Ishikawa (cell line): Measurements from ENCODE around the gene MALT1.

Source experiments
- CEBPB ChIP-seq: IDR thresholded peaks from 2 replicates; pipeline ENCODE4 v1.6.1; 2012
- CREB1 ChIP-seq: IDR thresholded peaks from 2 replicates; pipeline ENCODE4 v1.6.1; 2012; ENCODE audit warnings: low read depth
- EGR1 ChIP-seq: IDR thresholded peaks from 2 replicates; pipeline ENCODE4 v1.6.1; 2012
- EP300 ChIP-seq: IDR thresholded peaks from 2 replicates; pipeline ENCODE4 v1.6.1; 2012; ENCODE audit warnings: borderline replicate concordance
- FOXM1 ChIP-seq: IDR thresholded peaks from 2 replicates; pipeline ENCODE4 v1.6.1; 2012; ENCODE audit warnings: low read depth, borderline replicate concordance
- NFIC ChIP-seq: IDR thresholded peaks from 2 replicates; pipeline ENCODE4 v1.6.1; 2012
- RAD21 ChIP-seq: IDR thresholded peaks from 2 replicates; pipeline ENCODE4 v1.6.1; 2012; ENCODE audit warnings: low read depth
- TAF1 ChIP-seq: IDR thresholded peaks from 2 replicates; pipeline ENCODE4 v1.6.1; 2012; ENCODE audit warnings: low read depth, mild to moderate bottlenecking
- TCF12 ChIP-seq: IDR thresholded peaks from 2 replicates; pipeline ENCODE4 v1.6.1; 2012; ENCODE audit warnings: low read depth
- TEAD4 ChIP-seq: IDR thresholded peaks from 2 replicates; pipeline ENCODE4 v1.6.1; 2012
- YY1 ChIP-seq: IDR thresholded peaks from 2 replicates; pipeline ENCODE4 v1.6.1; 2012; ENCODE audit warnings: low read depth
- ZBTB7A ChIP-seq: IDR thresholded peaks from 2 replicates; pipeline ENCODE4 v1.6.1; 2012; ENCODE audit warnings: low read depth
- TF ChIP-seq, protein P1 (sequence below): IDR thresholded peaks from 2 replicates; pipeline ENCODE4 v1.6.1; 2012; ENCODE audit warnings: low read depth, mild to moderate bottlenecking
- TF ChIP-seq, protein P2 (sequence below): IDR thresholded peaks from 2 replicates; pipeline ENCODE4 v1.6.1; 2012
- TF ChIP-seq, protein P3 (sequence below): IDR thresholded peaks from 2 replicates; pipeline ENCODE4 v1.6.1; 2012

Gene MALT1

DNA sequence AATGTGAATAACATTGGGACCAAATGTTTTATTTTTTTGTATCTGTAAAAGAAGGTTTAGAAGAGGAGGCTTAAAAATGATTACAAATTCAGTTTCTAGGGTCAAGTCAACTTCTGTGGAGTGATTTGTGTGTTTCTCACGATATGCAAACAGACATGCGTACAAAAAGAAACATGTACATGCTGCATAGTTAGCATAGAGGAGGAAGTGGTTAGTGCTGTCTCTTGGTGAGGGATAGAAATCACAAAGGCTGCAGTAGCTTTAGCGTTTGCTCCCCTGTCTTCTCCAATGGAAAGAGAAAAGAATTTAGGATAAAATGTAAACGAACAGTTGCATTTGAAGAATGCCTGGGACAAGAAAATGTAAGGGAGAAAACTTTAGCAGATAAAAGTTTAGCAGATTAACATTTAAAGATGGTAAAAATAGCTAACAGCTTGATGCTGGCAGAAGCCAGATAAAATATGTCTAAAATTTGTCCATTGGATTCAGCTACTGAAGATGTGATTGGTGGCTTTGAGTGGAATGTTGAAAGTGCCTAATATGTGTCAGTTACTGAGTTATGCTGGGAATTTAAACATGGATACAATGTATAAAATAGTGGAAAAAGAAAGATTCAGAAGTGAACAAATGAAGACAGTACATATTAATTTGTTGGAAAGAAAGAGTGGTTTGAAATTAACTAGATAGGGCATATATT lies 44.9 kb downstream of the MALT1 start:
- TF ChIP-seq EGR1, result no peak
- TF ChIP-seq TEAD4, result no peak
- TF ChIP-seq RAD21, result no peak
- TF ChIP-seq CREB1, result no peak
- TF ChIP-seq YY1, result no peak
- TF ChIP-seq, protein P1, sequence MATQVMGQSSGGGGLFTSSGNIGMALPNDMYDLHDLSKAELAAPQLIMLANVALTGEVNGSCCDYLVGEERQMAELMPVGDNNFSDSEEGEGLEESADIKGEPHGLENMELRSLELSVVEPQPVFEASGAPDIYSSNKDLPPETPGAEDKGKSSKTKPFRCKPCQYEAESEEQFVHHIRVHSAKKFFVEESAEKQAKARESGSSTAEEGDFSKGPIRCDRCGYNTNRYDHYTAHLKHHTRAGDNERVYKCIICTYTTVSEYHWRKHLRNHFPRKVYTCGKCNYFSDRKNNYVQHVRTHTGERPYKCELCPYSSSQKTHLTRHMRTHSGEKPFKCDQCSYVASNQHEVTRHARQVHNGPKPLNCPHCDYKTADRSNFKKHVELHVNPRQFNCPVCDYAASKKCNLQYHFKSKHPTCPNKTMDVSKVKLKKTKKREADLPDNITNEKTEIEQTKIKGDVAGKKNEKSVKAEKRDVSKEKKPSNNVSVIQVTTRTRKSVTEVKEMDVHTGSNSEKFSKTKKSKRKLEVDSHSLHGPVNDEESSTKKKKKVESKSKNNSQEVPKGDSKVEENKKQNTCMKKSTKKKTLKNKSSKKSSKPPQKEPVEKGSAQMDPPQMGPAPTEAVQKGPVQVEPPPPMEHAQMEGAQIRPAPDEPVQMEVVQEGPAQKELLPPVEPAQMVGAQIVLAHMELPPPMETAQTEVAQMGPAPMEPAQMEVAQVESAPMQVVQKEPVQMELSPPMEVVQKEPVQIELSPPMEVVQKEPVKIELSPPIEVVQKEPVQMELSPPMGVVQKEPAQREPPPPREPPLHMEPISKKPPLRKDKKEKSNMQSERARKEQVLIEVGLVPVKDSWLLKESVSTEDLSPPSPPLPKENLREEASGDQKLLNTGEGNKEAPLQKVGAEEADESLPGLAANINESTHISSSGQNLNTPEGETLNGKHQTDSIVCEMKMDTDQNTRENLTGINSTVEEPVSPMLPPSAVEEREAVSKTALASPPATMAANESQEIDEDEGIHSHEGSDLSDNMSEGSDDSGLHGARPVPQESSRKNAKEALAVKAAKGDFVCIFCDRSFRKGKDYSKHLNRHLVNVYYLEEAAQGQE, result no peak
- TF ChIP-seq CEBPB, result no peak
- TF ChIP-seq ZBTB7A, result no peak

DNA sequence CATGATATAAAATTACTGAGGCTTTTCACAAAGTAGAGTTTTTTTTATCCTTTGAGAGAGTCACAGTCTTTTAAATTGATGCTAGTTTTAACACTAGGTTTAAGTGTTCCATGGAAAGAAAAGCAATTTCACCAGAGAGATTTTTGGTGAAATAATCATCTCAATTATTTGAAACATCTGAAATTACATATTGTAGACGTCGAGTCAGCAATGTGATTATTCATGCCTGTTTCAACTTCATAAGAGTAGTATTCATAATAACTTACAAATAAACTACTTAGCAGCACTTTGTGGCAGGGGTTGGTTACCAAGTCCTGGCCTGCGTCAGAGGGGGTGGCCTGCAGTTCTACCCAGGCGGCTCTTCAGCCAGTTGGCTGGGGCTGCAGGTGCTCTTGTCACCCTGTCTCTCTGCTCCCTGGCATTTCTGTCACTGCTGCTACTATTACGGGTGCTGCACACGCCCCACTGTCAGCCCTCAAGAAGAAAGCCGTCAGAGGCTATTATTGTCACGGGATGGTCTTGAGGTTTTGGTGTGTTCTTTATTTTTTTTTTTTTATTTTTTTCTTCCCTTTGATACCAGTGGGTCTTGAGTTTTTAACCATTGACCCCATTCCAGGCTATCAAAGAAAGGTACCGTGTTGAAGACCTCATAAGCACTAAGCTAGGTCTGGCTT lies 50.4 kb downstream of the MALT1 start:
- TF ChIP-seq YY1 (no peak), TEAD4 (no peak), TCF12 (no peak), NFIC (no peak), FOXM1 (no peak), CEBPB (no peak), EGR1 (no peak), ZBTB7A (no peak), TAF1 (no peak), CREB1 (no peak), RAD21 (no peak), EP300 (no peak)
- TF ChIP-seq, protein P2, sequence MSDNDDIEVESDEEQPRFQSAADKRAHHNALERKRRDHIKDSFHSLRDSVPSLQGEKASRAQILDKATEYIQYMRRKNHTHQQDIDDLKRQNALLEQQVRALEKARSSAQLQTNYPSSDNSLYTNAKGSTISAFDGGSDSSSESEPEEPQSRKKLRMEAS, result no peak
- TF ChIP-seq, protein P1, result no peak
- TF ChIP-seq, protein P3, sequence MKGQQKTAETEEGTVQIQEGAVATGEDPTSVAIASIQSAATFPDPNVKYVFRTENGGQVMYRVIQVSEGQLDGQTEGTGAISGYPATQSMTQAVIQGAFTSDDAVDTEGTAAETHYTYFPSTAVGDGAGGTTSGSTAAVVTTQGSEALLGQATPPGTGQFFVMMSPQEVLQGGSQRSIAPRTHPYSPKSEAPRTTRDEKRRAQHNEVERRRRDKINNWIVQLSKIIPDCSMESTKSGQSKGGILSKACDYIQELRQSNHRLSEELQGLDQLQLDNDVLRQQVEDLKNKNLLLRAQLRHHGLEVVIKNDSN, result no peak

DNA sequence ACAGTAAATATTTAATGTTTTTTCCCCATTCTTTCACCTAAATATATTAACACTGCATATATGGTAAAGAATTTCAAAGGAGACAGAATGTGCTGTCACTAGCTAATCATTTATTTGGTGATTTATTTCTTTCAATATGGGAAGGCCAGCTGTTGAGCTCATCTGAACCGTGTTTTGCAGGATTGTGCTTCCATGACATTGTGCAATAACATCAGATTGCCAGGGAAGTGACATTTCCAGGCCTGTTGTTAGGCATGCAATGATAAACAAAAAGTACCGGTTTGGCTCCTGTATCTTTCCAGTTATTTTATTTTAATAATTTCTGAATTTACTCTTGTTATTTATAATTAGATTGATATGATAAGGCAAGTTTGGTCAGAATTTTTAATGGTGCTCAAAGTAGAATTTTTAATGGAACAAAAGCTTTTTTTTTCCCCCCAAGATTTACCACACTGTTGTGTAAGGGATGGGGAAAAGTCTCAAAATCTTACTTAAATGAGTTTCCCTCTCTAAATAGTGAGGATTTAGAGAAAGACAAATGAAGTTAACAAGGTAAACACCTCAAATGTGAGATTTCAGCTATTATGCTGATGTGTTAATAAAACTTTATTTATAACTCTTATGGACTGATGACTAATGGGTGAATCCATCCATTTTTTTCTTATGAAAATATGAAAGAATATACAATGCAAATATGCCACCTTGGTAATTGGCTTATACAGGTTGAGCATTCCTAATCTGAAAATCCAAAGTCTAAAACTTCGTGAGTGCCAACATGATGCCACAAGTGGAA lies 52.7 kb downstream of the MALT1 start:
- peak; percentile 58; the same call in 1 of the 2 replicates for TF ChIP-seq CEBPB
- TF ChIP-seq, protein P3, result no peak

DNA sequence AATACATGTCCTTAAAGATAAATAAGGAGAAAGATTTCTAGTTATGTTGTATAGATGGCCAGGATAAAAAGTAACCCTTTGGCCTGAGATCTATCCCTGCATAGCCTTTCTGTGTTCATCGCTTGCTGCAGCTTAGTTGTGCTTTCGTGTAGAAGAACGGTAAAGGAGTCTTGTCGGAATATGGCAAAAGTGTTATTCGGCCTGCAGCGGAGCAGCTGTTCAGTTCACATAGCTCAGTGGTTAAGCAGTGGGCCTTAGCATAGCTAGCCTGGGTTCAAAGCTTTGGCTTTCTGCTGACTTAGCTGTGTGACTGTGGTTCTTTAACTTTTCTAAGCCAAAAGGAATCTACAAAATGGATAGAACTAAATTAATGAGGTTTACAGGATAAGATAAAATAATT lies 55.4 kb downstream of the MALT1 start:
- TF ChIP-seq, protein P2, result no peak
- TF ChIP-seq EP300 (no peak), CEBPB (no peak), EGR1 (no peak), CREB1 (no peak), TCF12 (no peak), FOXM1 (no peak), TEAD4 (no peak), NFIC (no peak), RAD21 (no peak), YY1 (no peak), ZBTB7A (no peak), TAF1 (no peak)
- TF ChIP-seq, protein P1, result no peak
- TF ChIP-seq, protein P3, result no peak
